Subcutaneous abdominal adipose tissue (tissue), 5 donors: ENCODE results near the gene ATPAF1.
A peak's percentile ranks its signal among the peaks of the same experiment; 100 is the strongest.

ENCODE experiments used
- H3K27ac ChIP-seq: one replicate; pipeline ENCODE4 v1.7.0; 2013; ENCODE audit warnings: low read depth, mild to moderate bottlenecking, inconsistent platforms, low read length, moderate library complexity
- H3K27me3 ChIP-seq, 5 donors: one replicate each; pipeline ENCODE4 v1.7.0; 2013; ENCODE audit warnings: low read length in 5 of 5, inconsistent platforms in 1 of 5; ENCODE audit not compliant: control insufficient read depth in 5 of 5, insufficient read depth in 4 of 5
- H3K36me3 ChIP-seq, 5 donors: one replicate each; pipeline ENCODE4 v1.7.0; 2013; ENCODE audit warnings: low read length in 5 of 5; ENCODE audit not compliant: control insufficient read depth in 5 of 5, insufficient read depth in 5 of 5
- H3K4me1 ChIP-seq, 5 donors: one replicate each; pipeline ENCODE4 v1.7.0; 2013; ENCODE audit warnings: low read length in 5 of 5, mild to moderate bottlenecking in 3 of 5, moderate library complexity in 1 of 5; ENCODE audit not compliant: control insufficient read depth in 5 of 5, insufficient read depth in 5 of 5
- H3K4me3 ChIP-seq, 5 donors: one replicate each; pipeline ENCODE4 v1.7.0; 2013; ENCODE audit warnings: low read length in 5 of 5, low read depth in 1 of 5
- H3K9ac ChIP-seq, 5 donors: one replicate each; pipeline ENCODE4 v1.7.0; 2013; ENCODE audit warnings: low read length in 5 of 5, mild to moderate bottlenecking in 4 of 5, moderate library complexity in 3 of 5
- H3K9me3 ChIP-seq, 5 donors: one replicate each; pipeline ENCODE4 v1.7.0; 2013; ENCODE audit warnings: low read length in 5 of 5; ENCODE audit not compliant: control insufficient read depth in 5 of 5
- donor health status: healthy.
- donor health status: healthy.
- donor health status: healthy.
- donor health status: healthy.
- donor health status: healthy.

Gene ATPAF1

GRCh38 chr1:46642115-46642680, 26.0 kb downstream of the ATPAF1 start:
- Histone ChIP-seq H3K27ac (no peak overlapping the region), H3K4me3 (no peak overlapping the region), H3K9ac (no peak overlapping the region), H3K36me3 (peaks cover 7 to 21% (median 9%) of the 10 kb centered on the region in 5 donors), H3K4me1 (peaks cover 2 to 23% (median 19%) of the 10 kb centered on the region in 5 donors), H3K9me3 (no peaks in the 10 kb centered on the region), H3K27me3 (no peaks in the 10 kb centered on the region)

- Histone ChIP-seq H3K4me3 (no peak overlapping the region), H3K27ac (no peak overlapping the region), H3K36me3 (peaks cover 21 to 31% (median 24%) of the 10 kb centered on the region in 5 donors), H3K4me1 (peaks cover 2 to 27% (median 19%) of the 10 kb centered on the region in 5 donors), H3K9ac (no peak overlapping the region), H3K9me3 (no peaks in the 10 kb centered on the region), H3K27me3 (no peaks in the 10 kb centered on the region)
Observed at GRCh38 chr1:46639547-46639946, 28.6 kb downstream of the ATPAF1 start.

- Histone ChIP-seq H3K4me3 (no peak overlapping the region), H3K9me3 (no peaks in the 10 kb centered on the region), H3K36me3 (peaks cover 25 to 38% (median 30%) of the 10 kb centered on the region in 5 donors), H3K4me1 (peaks cover 2 to 27% (median 19%) of the 10 kb centered on the region in 5 donors), H3K27me3 (no peaks in the 10 kb centered on the region), H3K27ac (no peak overlapping the region), H3K9ac (no peak overlapping the region)
Observed at GRCh38 chr1:46638921-46639320, 29.2 kb downstream of the ATPAF1 start.

GRCh38 chr1:46637444-46638083, 30.6 kb downstream of the ATPAF1 start:
- Histone ChIP-seq H3K4me3 (no peak overlapping the region), H3K27ac (peak overlapping the region; percentile 44), H3K36me3 (peaks cover 31 to 45% (median 38%) of the 10 kb centered on the region in 5 donors), H3K9me3 (no peaks in the 10 kb centered on the region), H3K4me1 (peaks cover 2 to 15% (median 9%) of the 10 kb centered on the region in 5 donors), H3K27me3 (no peaks in the 10 kb centered on the region), H3K9ac (no peak overlapping the region)

- Histone ChIP-seq H3K4me1 (peaks cover 2 to 12% (median 9%) of the 10 kb centered on the region in 5 donors), H3K9me3 (no peaks in the 10 kb centered on the region), H3K4me3 (no peak overlapping the region), H3K27ac (no peak overlapping the region), H3K36me3 (peaks cover 42 to 66% (median 50%) of the 10 kb centered on the region in 5 donors), H3K9ac (no peak overlapping the region), H3K27me3 (no peaks in the 10 kb centered on the region)
Observed at GRCh38 chr1:46635205-46635604, 33.0 kb downstream of the ATPAF1 start.

- Histone ChIP-seq H3K9ac (no peak overlapping the region), H3K9me3 (no peaks in the 10 kb centered on the region), H3K4me3 (no peak overlapping the region), H3K36me3 (peaks cover 44 to 57% (median 48%) of the 10 kb centered on the region in 5 donors), H3K27ac (no peak overlapping the region), H3K27me3 (no peaks in the 10 kb centered on the region), H3K4me1 (no peaks in the 10 kb centered on the region)
Observed at GRCh38 chr1:46630719-46631118, 37.4 kb downstream of the ATPAF1 start.

GRCh38 chr1:46623743-46624644, 44.2 kb downstream of the ATPAF1 start:
- Histone ChIP-seq H3K27ac (no peak overlapping the region), H3K36me3 (peaks cover 0 to 4% (median 0%) of the 10 kb centered on the region in 5 donors), H3K9ac (no peak overlapping the region), H3K9me3 (no peaks in the 10 kb centered on the region), H3K4me1 (peaks cover 0 to 12% (median 2%) of the 10 kb centered on the region in 5 donors), H3K4me3 (no peak overlapping the region), H3K27me3 (no peaks in the 10 kb centered on the region)

- peaks cover under 1 to 14% (median 2%) of the 10 kb centered on the region in 5 donors for H3K4me1 ChIP-seq
- H3K36me3 ChIP-seq: no peaks in the 10 kb centered on the region
- no peaks in the 10 kb centered on the region for H3K9me3 ChIP-seq
- H3K4me3 ChIP-seq: no peak overlapping the region
- no peak overlapping the region for H3K27ac ChIP-seq
- no peaks in the 10 kb centered on the region for H3K27me3 ChIP-seq
- no peak overlapping the region for H3K9ac ChIP-seq
Observed at GRCh38 chr1:46622344-46622743, 45.8 kb downstream of the ATPAF1 start.

- H3K4me1 ChIP-seq: peaks cover 3 to 18% (median 6%) of the 10 kb centered on the region in 5 donors
- no peak overlapping the region for H3K9ac ChIP-seq
Observed at GRCh38 chr1:46621930-46622329, 46.2 kb downstream of the ATPAF1 start.

More at GRCh38 chr1:46621930-46622329, 46.2 kb downstream of the ATPAF1 start:
- Histone ChIP-seq H3K36me3 (no peaks in the 10 kb centered on the region), H3K27me3 (no peaks in the 10 kb centered on the region), H3K27ac (no peak overlapping the region), H3K4me3 (no peak overlapping the region), H3K9me3 (no peaks in the 10 kb centered on the region)
